Keratinocyte (primary cell): ENCODE results near the gene SEMA3A.

Source experiments
- CTCF ChIP-seq, 3 experiments: IDR thresholded peaks in 1 of 3; conservative IDR thresholded peaks in 1 of 3; optimal IDR thresholded peaks in 1 of 3; 2 replicates in 2 of 3; 3 replicates in 1 of 3; pipeline versions ENCODE3 to v1.5.1; 2011; ENCODE audit warnings: low read length in 3 of 3, mild to moderate bottlenecking in 3 of 3, moderate library complexity in 2 of 3, control low read depth in 1 of 3, inconsistent platforms in 1 of 3; ENCODE audit not compliant: insufficient read depth in 2 of 3; ENCODE audit errors: extremely low read depth in 1 of 3
- EZH2 ChIP-seq: IDR thresholded peaks from one replicate; pipeline ENCODE4 v1.6.1; 2012; ENCODE audit warnings: inconsistent platforms, mild to moderate bottlenecking, low read length, moderate library complexity

- TF ChIP-seq CTCF (optimal IDR thresholded peaks at IDR 0.05 in 1 of 3, IDR thresholded peaks at IDR 0.05 in 1 of 3, conservative IDR thresholded peaks at IDR 0.05 in 1 of 3; ENCODE audit: extremely low read depth in 1 of 3, insufficient read depth in 2 of 3, low read length in 3 of 3): no peak
- no peak for TF ChIP-seq EZH2
These were observed 169.2 kb downstream of the SEMA3A start for GRCh38 chr7:84025332-84025927.
